Measurements from ENCODE around the gene LRRTM3.

Gene LRRTM3

GRCh38 chr10:66940965-66941364, 15.1 kb downstream of the LRRTM3 start:
- DNase-seq (ENCODE audit: insufficient read length), result no peak
- no peak for TF ChIP-seq POLR2A (IDR thresholded peaks at IDR 0.05; ENCODE audit: low read depth, low read length)
- TF ChIP-seq TAF1 (IDR thresholded peaks at IDR 0.05; ENCODE audit: borderline replicate concordance, low read depth, low read length), result no peak
- TF ChIP-seq POLR2AphosphoS5 (IDR thresholded peaks at IDR 0.05; ENCODE audit: low read depth, low read length), result no peak
- no peak for FAIRE-seq

GRCh38 chr10:66941491-66941890, 15.7 kb downstream of the LRRTM3 start:
- TF ChIP-seq POLR2AphosphoS5 (IDR thresholded peaks at IDR 0.05; ENCODE audit: low read depth, low read length) (no peak), TAF1 (IDR thresholded peaks at IDR 0.05; ENCODE audit: borderline replicate concordance, low read depth, low read length) (no peak), POLR2A (IDR thresholded peaks at IDR 0.05; ENCODE audit: low read depth, low read length) (no peak)
- FAIRE-seq (no peak), DNase-seq (ENCODE audit: insufficient read length) (no peak)

- DNase-seq (ENCODE audit: insufficient read length) (no peak), FAIRE-seq (no peak)
- TF ChIP-seq POLR2A (IDR thresholded peaks at IDR 0.05; ENCODE audit: low read depth, low read length) (no peak), POLR2AphosphoS5 (IDR thresholded peaks at IDR 0.05; ENCODE audit: low read depth, low read length) (no peak), TAF1 (IDR thresholded peaks at IDR 0.05; ENCODE audit: borderline replicate concordance, low read depth, low read length) (no peak)
These were observed 16.6 kb downstream of the LRRTM3 start for GRCh38 chr10:66942407-66942806.

- no peak for TF ChIP-seq POLR2A (IDR thresholded peaks at IDR 0.05; ENCODE audit: low read depth, low read length)
- no peak for TF ChIP-seq TAF1 (IDR thresholded peaks at IDR 0.05; ENCODE audit: borderline replicate concordance, low read depth, low read length)
- TF ChIP-seq POLR2AphosphoS5 (IDR thresholded peaks at IDR 0.05; ENCODE audit: low read depth, low read length), result no peak
- DNase-seq (ENCODE audit: insufficient read length) (no peak), FAIRE-seq (no peak)
These were observed 17.8 kb downstream of the LRRTM3 start for GRCh38 chr10:66943590-66943989.

DNA sequence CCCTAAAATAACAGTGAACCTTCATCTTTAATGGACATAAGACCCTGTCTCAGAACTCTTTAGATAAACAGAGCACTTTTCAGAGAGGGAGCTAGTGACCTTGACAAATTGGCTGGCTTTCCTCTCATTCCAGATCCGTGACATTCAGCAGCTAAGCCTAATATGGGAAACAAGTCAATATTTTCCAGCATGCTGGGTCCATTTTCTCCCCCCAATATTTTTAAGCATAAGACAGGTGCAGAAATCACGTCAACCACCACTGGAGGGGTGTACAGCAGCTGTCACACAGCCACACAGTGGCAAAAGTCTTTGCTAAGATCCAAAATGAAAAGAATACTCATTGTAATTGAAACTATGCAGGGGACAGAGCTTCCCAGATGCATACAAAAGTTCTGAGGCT, 26.1 kb downstream of the LRRTM3 start:
- FAIRE-seq (no peak), DNase-seq (ENCODE audit: insufficient read length) (no peak)
- TF ChIP-seq TAF1 (IDR thresholded peaks at IDR 0.05; ENCODE audit: borderline replicate concordance, low read depth, low read length), result no peak
- TF ChIP-seq POLR2AphosphoS5 (IDR thresholded peaks at IDR 0.05; ENCODE audit: low read depth, low read length), result no peak
- no peak for TF ChIP-seq POLR2A (IDR thresholded peaks at IDR 0.05; ENCODE audit: low read depth, low read length)

DNA sequence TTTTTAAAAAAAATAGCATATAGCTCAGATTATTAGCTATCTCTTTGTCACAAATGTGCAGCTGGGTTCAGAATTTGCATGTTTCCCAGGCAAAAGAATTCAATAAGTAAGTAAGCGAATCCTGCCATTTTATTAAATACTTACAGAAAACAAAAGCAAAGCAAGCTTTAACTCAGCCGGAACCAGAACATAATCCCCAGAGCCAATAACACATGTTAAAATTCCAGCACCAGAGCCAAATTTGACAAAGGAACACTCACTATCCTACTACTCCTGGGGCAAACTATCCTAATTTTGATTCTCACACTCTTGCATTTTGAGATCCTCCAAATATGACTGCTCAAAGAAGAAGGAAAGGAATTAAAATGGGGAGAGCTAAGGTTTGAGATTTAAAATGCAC, 32.6 kb downstream of the LRRTM3 start:
- TF ChIP-seq POLR2AphosphoS5 (IDR thresholded peaks at IDR 0.05; ENCODE audit: low read depth, low read length) (no peak), POLR2A (IDR thresholded peaks at IDR 0.05; ENCODE audit: low read depth, low read length) (no peak), TAF1 (IDR thresholded peaks at IDR 0.05; ENCODE audit: borderline replicate concordance, low read depth, low read length) (no peak)
- no peak for DNase-seq (ENCODE audit: insufficient read length)
- FAIRE-seq, result no peak

DNA sequence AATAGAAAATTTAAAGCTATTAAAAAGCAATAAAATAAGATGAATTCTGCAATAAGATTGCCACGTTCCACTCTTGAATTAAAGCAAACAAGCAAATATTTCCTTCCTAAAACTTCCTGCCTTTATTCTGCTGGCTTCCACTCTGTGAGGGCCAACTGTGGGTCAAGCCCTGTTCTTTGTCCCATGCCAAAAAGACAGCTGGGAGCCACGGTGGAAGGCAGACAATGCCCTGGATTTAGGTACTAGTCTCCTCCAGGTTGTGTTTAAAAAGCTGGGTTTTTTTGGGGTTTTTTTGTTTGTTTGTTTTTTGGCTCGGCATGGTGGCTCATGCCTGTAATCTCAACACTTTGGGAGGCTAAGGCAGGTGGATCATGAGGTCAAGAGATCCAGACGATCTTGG, 39.1 kb downstream of the LRRTM3 start:
- FAIRE-seq (no peak), DNase-seq (ENCODE audit: insufficient read length) (no peak)
- TF ChIP-seq POLR2A (IDR thresholded peaks at IDR 0.05; ENCODE audit: low read depth, low read length) (no peak), POLR2AphosphoS5 (IDR thresholded peaks at IDR 0.05; ENCODE audit: low read depth, low read length) (no peak), TAF1 (IDR thresholded peaks at IDR 0.05; ENCODE audit: borderline replicate concordance, low read depth, low read length) (no peak)

DNA sequence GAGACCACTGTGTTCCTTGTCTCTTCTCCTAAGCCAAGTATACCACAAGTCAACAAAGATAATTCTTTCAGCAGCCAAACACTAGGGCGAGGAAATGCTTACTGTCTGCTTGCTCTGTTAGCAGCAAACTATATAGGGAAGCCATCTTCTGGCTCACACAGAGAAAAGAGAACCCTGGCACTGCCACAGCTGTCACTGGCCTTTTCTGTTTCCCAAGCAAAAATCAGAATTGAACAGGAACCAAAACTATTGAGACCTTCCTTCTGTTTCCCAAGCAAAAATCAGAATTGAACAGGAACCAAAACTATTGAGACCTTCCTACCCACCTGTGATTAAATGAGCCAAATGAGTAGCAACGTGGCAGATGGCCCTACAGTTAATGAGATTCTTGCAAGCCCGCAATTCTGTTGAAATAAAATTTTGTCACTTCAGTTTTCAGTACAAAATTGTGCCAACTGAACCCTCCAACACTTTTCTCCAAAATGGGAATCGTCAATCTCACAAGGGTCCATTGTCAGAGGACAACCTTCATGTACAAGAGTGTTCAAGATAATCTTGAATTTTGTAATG, 54.5 kb downstream of the LRRTM3 start:
- TF ChIP-seq POLR2AphosphoS5 (IDR thresholded peaks at IDR 0.05; ENCODE audit: low read depth, low read length) (no peak), TAF1 (IDR thresholded peaks at IDR 0.05; ENCODE audit: borderline replicate concordance, low read depth, low read length) (no peak), POLR2A (IDR thresholded peaks at IDR 0.05; ENCODE audit: low read depth, low read length) (no peak)
- DNase-seq (ENCODE audit: insufficient read length), result no peak
- no peak for FAIRE-seq

DNA sequence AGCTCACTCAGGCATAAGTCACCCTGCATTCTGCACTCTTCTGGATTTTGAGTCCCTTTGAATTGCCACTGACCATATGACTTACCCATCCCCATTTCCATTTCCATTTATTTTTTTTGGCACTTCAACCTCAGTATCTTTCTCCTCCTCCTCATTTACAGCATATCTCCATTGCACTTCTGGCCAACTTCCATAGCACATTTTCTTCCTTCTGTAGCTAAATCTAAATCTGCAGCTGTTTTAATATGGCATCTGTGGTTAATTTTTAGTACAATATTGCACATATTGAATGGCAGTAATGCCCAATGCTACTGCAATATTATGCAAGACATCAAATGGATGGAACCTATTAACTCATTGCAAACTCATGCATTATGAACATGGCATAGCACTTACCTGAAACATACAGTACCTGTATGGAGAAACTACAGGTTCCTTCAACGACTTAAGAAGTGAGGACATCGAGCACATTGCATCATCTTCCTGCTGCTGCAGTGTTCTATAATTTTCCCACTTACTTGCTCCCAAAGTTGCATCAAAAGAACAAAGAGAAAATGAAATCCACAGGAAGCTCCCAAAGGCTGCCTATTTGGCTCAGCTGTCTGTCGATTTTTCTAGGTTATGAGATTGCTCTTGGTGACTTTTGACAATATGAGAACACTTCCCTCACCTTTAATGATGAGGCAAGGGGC, 55.7 kb downstream of the LRRTM3 start:
- TF ChIP-seq POLR2AphosphoS5 (IDR thresholded peaks at IDR 0.05; ENCODE audit: low read depth, low read length), result no peak
- no peak for TF ChIP-seq POLR2A (IDR thresholded peaks at IDR 0.05; ENCODE audit: low read depth, low read length)
- no peak for TF ChIP-seq TAF1 (IDR thresholded peaks at IDR 0.05; ENCODE audit: borderline replicate concordance, low read depth, low read length)
- DNase-seq (ENCODE audit: insufficient read length), result no peak
- FAIRE-seq, result no peak

- DNase-seq (ENCODE audit: insufficient read length) (no peak), FAIRE-seq (no peak)
- TF ChIP-seq POLR2AphosphoS5 (IDR thresholded peaks at IDR 0.05; ENCODE audit: low read depth, low read length), result no peak
- no peak for TF ChIP-seq TAF1 (IDR thresholded peaks at IDR 0.05; ENCODE audit: borderline replicate concordance, low read depth, low read length)
- TF ChIP-seq POLR2A (IDR thresholded peaks at IDR 0.05; ENCODE audit: low read depth, low read length), result no peak
These were observed 56.2 kb downstream of the LRRTM3 start for GRCh38 chr10:66982053-66982420.

DNA sequence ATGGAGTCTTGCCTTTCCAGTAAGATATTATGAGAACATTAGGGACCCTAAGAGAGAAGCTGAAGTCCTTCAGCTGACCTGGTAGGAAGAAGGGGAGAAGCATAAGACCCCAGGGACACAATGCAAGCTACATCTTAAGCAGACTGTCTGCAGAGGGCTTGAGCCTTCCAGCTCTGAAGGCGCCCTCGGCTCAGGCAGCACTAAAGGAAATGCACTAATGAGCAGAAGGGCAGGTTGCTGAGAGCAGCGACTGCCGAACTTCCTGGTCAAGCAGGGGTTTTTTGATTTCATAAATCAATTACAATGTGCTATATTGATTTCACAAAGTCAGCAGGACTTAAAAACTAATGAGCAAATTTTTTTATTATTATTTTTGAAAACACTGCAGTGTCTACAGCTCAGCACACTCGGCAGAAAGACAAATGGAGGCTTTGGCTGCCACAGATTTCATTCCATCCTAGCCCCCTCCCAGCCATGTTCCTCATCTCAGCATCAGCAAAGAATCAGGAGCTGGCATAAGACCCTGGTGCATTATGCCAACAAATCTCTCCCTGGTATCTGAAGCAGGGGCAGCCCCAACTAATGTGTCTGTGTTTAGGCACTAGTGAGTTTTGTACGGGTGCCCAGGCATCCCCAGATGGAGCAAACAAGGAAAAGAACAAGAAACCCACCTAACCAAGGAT, 57.1 kb downstream of the LRRTM3 start:
- no peak for DNase-seq (ENCODE audit: insufficient read length)
- no peak for FAIRE-seq
- TF ChIP-seq POLR2A (IDR thresholded peaks at IDR 0.05; ENCODE audit: low read depth, low read length) (no peak), POLR2AphosphoS5 (IDR thresholded peaks at IDR 0.05; ENCODE audit: low read depth, low read length) (no peak), TAF1 (IDR thresholded peaks at IDR 0.05; ENCODE audit: borderline replicate concordance, low read depth, low read length) (no peak)

DNA sequence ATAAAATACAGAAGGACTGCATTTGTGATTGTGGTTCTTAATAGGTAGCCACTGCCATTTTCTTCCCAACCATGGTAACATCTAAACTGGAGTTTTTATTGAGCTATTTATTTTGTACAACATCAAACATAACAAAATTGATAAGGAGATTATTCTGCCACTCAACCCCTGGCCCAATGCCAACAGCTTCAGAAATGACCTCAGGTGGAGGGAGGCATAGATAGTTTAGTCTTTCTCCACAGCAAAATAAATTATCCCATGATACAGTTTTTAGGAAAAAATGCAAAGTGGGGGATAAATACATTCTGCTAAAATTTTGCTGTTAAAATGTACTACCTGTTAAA, 57.6 kb downstream of the LRRTM3 start:
- FAIRE-seq (no peak), DNase-seq (ENCODE audit: insufficient read length) (no peak)
- no peak for TF ChIP-seq TAF1 (IDR thresholded peaks at IDR 0.05; ENCODE audit: borderline replicate concordance, low read depth, low read length)
- TF ChIP-seq POLR2AphosphoS5 (IDR thresholded peaks at IDR 0.05; ENCODE audit: low read depth, low read length), result no peak
- TF ChIP-seq POLR2A (IDR thresholded peaks at IDR 0.05; ENCODE audit: low read depth, low read length), result no peak

Data from GM12892 (cell line).